ENCODE measurements around the gene PRB4. TPM values are rescaled to one million over a fixed set of nuclear protein-coding genes. Genes with fewer than 3 reads are reported as not detected.

Gene PRB4
- total RNA-seq: not detected in 2 replicates

GRCh38 chr12:11310336-11310735 is at the start of gene PRB4:
Gene PRB4, minus strand, starts transcription at chr12:11310436. Its CDS starts 38 bp downstream, at chr12:11310398.

DNA sequence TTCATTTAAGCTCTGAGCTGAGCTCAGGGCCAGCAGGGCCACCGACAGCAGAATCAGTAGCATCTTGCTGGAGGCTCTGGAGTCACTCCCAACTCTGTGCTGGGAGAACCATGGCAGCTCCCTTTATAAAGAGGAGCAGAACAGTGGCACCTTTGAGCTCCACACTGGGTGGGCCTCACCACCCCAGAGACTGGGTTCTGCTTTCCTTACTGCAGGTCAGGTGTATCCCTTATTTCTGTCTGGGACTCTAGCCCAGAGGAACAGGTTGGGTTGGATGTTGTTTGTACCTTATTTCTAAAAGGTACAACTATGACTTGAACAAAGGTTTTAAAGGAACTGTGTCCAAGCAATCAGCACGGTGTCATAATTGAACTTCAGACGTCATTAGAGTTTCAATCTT is 40.6 kb downstream of the PRB4 start, which contains the start of gene PRB3:
PRB3 (minus strand) TSS at position 101 of the 400 bp plus-strand sequence; CDS start at position 63, 38 bp downstream.

Other genes with a start within 250 kb of the PRB4 start
- 2.8 TPM in 1 of 2 replicates, not detected in the other for gene TAS2R46, start 248.1 kb downstream of the PRB4 start, total RNA-seq
- 0.13 TPM in 1 of 2 replicates, not detected in the other for gene TAS2R43, start 218.1 kb downstream of the PRB4 start, total RNA-seq
- gene TAS2R30, start 175.8 kb downstream of the PRB4 start, total RNA-seq: 0.78 and 1.7 TPM in 2 replicates
- gene SMIM10L1, start 139.2 kb downstream of the PRB4 start, total RNA-seq: 7.8 and 8.9 TPM in 2 replicates
- not detected in 2 replicates for gene TAS2R42, start 123.5 kb downstream of the PRB4 start, total RNA-seq
- not detected in 2 replicates for gene PRB3, start 40.7 kb downstream of the PRB4 start, total RNA-seq
- not detected in 2 replicates for gene PRB2, start 85.1 kb upstream of the PRB4 start, total RNA-seq

All from epithelial cell of alveolus of lung (primary cell).